GM06990 (cell line): Measurements from ENCODE around the gene OMP.

Experiments
- DNase-seq: peaks from one replicate; pipeline ENCODE4 v3.0.0-alpha.2; 2011; ENCODE audit not compliant: insufficient read length; ENCODE audit errors: extremely low read depth
- H3K27me3 ChIP-seq: replicated peaks from 2 replicates; pipeline ENCODE4 v1.6.0; 2011; ENCODE audit warnings: low read length; ENCODE audit not compliant: control insufficient read depth, insufficient read depth
- H3K36me3 ChIP-seq: 2 replicates; pipeline ENCODE4 v1.5.1; 2011; ENCODE audit warnings: low read length; ENCODE audit not compliant: control insufficient read depth, insufficient read depth
- H3K4me3 ChIP-seq: replicated peaks from 2 replicates; pipeline ENCODE4 v1.5.1; 2011; ENCODE audit warnings: low read depth, mild to moderate bottlenecking, control low read depth, low read length
- TF ChIP-seq, protein P1 (sequence below): IDR thresholded peaks from 2 replicates; pipeline ENCODE4 v1.5.1; 2011; ENCODE audit warnings: low read length, control low read depth, mild to moderate bottlenecking, inconsistent platforms; ENCODE audit not compliant: insufficient read depth, poor library complexity, severe bottlenecking

The OMP gene

DNA sequence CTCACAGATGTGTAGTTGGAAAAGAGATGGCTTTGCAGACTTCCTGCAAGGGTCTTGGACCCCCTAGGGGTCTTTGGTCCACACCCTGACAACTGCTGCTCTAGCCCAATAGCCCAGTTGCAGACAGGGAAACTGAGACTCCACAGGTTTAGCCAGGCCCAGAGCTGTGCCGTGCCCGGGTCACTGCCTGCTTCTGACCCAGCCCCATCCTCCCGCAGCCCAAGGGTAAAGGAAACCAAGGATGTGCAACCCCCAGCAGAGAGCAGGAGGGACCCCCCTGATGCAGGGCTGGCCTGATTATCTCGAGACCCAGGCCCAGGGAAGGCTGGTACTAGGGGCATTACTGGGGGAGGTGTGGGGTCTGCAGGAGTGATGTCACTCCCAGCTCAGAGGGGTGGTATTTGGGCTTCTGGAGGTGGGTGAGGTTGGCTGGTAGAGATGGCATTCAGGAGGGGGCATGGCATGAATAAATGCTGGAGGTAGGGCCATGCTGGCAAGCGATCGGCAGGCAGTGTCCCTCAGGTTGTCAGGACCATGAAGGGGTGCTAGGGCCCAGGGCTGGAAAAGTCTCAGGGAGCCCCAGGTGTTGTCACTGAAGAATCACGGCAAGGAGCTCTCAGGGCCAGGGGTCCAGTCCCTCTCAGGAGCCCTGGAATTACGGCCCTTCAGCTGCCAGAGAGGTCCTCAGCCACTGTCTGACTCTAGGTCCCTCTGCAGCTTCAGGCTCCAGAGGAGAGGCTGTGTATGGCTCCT is 46.5 kb downstream of the OMP start:
- H3K36me3 ChIP-seq = no peaks in the 10 kb centered on the region
- no peak for DNase-seq
- no peaks in the 10 kb centered on the region; the same call in 1 of the 2 replicates for H3K27me3 ChIP-seq
- no peak overlapping the region for H3K4me3 ChIP-seq
- TF ChIP-seq, protein P1, sequence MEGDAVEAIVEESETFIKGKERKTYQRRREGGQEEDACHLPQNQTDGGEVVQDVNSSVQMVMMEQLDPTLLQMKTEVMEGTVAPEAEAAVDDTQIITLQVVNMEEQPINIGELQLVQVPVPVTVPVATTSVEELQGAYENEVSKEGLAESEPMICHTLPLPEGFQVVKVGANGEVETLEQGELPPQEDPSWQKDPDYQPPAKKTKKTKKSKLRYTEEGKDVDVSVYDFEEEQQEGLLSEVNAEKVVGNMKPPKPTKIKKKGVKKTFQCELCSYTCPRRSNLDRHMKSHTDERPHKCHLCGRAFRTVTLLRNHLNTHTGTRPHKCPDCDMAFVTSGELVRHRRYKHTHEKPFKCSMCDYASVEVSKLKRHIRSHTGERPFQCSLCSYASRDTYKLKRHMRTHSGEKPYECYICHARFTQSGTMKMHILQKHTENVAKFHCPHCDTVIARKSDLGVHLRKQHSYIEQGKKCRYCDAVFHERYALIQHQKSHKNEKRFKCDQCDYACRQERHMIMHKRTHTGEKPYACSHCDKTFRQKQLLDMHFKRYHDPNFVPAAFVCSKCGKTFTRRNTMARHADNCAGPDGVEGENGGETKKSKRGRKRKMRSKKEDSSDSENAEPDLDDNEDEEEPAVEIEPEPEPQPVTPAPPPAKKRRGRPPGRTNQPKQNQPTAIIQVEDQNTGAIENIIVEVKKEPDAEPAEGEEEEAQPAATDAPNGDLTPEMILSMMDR = no peak

DNA sequence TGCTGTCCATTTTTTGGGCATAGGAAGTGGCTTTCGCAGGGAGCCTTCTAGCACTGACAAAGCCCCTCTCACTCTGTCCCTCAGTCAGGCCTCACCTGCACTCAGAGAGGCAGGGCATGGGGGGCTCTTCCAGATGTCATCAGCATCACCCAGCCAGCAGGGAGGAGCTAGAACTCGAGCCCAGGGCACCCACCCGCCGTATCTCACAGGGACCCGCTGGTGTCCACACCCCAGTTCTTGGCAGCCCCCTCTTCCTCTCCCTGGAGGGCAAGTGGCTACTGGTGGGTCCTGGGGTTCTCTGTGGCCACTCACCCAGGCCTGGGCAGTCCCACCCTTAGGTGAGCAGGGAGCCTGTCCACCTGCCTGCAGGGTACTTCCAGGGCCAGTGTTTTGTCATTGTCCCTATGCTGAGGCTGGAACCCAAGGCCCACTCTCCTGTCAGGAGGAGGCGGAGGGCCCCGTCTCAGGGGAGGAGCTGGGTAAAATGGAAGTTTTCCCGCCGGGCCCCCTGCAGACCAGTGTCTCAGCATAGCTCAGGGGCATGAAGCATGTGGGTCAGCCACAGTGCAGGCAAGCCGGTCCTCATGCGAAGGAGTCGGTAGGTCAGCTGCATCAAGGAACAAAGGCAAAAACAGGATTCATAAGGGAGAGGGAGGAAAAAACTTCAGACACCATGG is 47.2 kb downstream of the OMP start:
- no peaks in the 10 kb centered on the region; the same call in 1 of the 2 replicates for H3K27me3 ChIP-seq
- no peaks in the 10 kb centered on the region for H3K36me3 ChIP-seq
- no peak overlapping the region for H3K4me3 ChIP-seq
- no peak for DNase-seq
- TF ChIP-seq, protein P1 = no peak

- DNase-seq = no peak
- TF ChIP-seq, protein P1 = no peak
- Histone ChIP-seq H3K4me3 (no peak overlapping the region), H3K27me3 (no peaks in the 10 kb centered on the region; the same call in 1 of the 2 replicates), H3K36me3 (no peaks in the 10 kb centered on the region)
Measured at GRCh38 chr11:77150836-77151235, 48.2 kb downstream of the OMP start.

GRCh38 chr11:77151804-77152509 is 49.3 kb downstream of the OMP start:
- Histone ChIP-seq H3K36me3 (no peaks in the 10 kb centered on the region), H3K4me3 (no peak overlapping the region), H3K27me3 (no peaks in the 10 kb centered on the region; the same call in 1 of the 2 replicates)
- DNase-seq = no peak
- TF ChIP-seq, protein P1 = no peak

GRCh38 chr11:77152846-77153245 is 50.2 kb downstream of the OMP start:
- Histone ChIP-seq H3K36me3 (no peaks in the 10 kb centered on the region), H3K4me3 (no peak overlapping the region), H3K27me3 (no peaks in the 10 kb centered on the region; the same call in 1 of the 2 replicates)
- TF ChIP-seq, protein P1 = no peak
- no peak for DNase-seq
